Lower leg skin (tissue), 4 donors: ENCODE data around the gene FOXN1. TPM values are rescaled to one million over a fixed set of nuclear protein-coding genes. Genes with fewer than 3 reads are reported as not detected.
"Not testable (repeated sequence)": the region's sequence is repeated elsewhere in the genome, so short reads cannot be mapped to it uniquely, and the experiment has no call there.

Experiments
- DNase-seq, 2 donors: peaks; one replicate each; pipeline ENCODE4 v3.0.0-alpha.2; 2019; ENCODE audit warnings: low spot score in 2 of 2
- H3K4me3 ChIP-seq: fragments of 200-600 bp; sonication (generic); 2 replicates; pipeline ENCODE4 v1.5.1; 2017; ENCODE audit warnings: mild to moderate bottlenecking, low read depth; ENCODE audit not compliant: poor library complexity, severe bottlenecking
- CTCF ChIP-seq, 3 donors: fragments of 450-650 bp; IDR thresholded peaks; one replicate each; pipeline ENCODE4 v1.5.1; 2016; ENCODE audit warnings: antibody characterized with exemption in 3 of 3, mild to moderate bottlenecking in 3 of 3, moderate library complexity in 2 of 3
- POLR2A ChIP-seq, 2 donors: fragments of 450-650 bp; IDR thresholded peaks; one replicate each; pipeline ENCODE4 v1.6.1; 2016 to 2017; ENCODE audit warnings: antibody characterized with exemption in 2 of 2, mild to moderate bottlenecking in 1 of 2, moderate library complexity in 1 of 2
- WGBS, 2 donors: methylation state at CpG; one replicate each; pipeline ENCODE4 v1.1.5; 2018; 5-methylcytosine and 5-hydroxymethylcytosine counted together
- intact Hi-C: fragments of 100-400 bp; cut with DNase I; formaldehyde crosslinking; loops from one replicate; pipeline ENCODE4 v1.15.0; 2023; ENCODE audit warnings: low total_unique reads
- total RNA-seq, 4 donors: library from RNA; depleted of rRNA; stranded (reverse); fragments of >200 nt; gene quantifications; one replicate each; pipeline ENCODE4 v1.1.0, GENCODE V29; 2016

The FOXN1 gene
- total RNA-seq, 4 donors from 2014 or later = 28.9 to 65.0 (median 45.4) TPM

DNA sequence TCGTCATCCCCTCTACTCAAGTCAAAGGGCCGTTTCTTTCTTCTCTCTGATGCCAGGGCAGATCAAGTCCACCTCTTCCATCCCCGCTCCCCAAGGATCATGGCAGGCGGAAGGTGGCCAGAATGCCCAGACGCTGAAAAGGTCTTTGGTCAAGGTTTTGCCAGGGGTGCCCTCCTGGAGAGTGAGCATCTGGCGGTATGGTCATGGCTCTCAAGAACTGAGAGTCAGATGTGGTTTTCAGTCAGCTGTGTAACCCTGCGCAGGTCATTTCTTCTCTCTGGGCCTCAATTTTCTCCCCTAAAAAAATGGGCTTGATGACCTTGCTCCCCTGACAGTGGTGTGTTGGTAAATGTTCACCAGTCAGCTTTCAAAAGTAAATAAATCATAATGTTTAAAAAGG lies 12.4 kb downstream of the FOXN1 start:
- no peak for DNase-seq
- no peak for TF ChIP-seq POLR2A (IDR thresholded peaks at IDR 0.05)
- intact Hi-C loops = no loop called here
- WGBS, 2 donors = 85 to 86% methylated on average over 7 of the region's 7 CpGs
- no peak overlapping the region for H3K4me3 ChIP-seq

- TF ChIP-seq CTCF (IDR thresholded peaks at IDR 0.05) (no peak), POLR2A (IDR thresholded peaks at IDR 0.05) (no peak)
- WGBS, 2 donors = 70 to 74% methylated on average over 5 of the region's 5 CpGs
- intact Hi-C loops = no loop called here
These were observed 13.1 kb downstream of the FOXN1 start for GRCh38 chr17:28519236-28519635.

DNA sequence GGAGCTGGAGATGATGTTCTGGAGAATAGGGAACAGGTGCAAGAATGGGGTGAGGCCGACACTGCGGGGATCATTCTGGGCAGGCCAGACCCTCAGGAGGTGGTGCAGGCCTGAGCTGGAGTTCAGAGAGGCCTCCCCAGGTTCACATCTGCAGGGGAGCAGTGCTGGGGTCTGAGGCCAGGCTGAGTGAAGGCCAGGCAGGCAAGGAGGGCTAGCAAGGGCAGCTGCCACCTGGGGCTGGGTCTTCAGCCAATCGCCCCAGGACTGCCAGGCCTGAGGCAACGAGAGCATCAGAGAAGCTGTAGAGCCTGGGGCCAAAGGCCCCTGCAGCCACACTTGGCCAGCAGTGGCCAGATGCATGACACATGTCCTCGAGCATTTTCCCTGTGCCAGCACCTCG lies 14.5 kb downstream of the FOXN1 start:
- DNase-seq = no peak
- no peak overlapping the region for H3K4me3 ChIP-seq
- WGBS, 2 donors = 66 to 75% methylated on average over 5 to 6 of the region's 6 CpGs
- no peak for TF ChIP-seq POLR2A (IDR thresholded peaks at IDR 0.05)
- TF ChIP-seq CTCF (IDR thresholded peaks at IDR 0.05) = no peak
- intact Hi-C loops = no loop called here

More at GRCh38 chr17:28519236-28519635, 13.1 kb downstream of the FOXN1 start:
- no peak overlapping the region for H3K4me3 ChIP-seq
- no peak for DNase-seq

DNA sequence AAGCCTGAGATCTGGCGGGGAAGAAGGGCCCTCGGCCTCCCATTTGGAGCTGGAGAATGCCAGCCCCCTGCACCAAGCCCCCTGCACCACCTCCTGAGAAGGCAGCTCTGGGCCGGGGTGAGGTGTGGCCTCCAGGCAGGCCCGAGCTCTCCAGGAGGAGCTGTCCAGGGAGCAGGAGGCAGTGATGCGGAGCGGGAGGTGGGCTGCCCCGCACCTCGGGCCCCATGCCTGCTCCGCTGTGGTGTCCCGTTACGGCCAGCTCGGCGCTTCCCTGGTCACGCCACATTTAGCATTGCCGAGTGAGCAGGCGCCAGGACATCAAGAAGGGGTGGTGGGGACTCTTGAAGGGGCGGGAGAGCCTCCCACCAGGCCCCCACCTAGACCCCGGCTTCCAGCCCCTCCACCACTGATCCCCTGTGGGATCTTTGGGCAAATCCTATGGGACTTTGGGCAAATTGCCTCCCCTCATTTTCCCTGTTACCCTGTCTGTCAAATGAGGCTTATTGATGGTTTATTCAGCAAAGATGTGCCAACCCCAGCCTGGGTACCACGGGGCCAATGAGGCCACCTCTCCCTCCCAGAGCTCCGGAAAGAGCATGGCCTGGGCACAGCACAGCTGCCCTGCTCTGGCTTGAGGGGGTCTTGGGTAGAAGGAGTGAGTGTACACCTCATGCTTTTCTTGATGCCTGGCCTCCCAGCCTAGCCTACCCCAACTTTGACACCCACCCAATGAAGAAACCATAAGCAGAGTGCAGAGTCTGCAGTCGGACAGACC lies 15.3 kb downstream of the FOXN1 start:
- intact Hi-C loops = no loop called here
- DNase-seq = no peak
- WGBS, 2 donors = 64 to 65% methylated on average over 5 to 21 of the region's 21 CpGs
- TF ChIP-seq POLR2A (IDR thresholded peaks at IDR 0.05) (no peak), CTCF (IDR thresholded peaks at IDR 0.05) (no peak)
- H3K4me3 ChIP-seq = no peak overlapping the region

GRCh38 chr17:28522281-28522680 lies 16.1 kb downstream of the FOXN1 start:
- DNase-seq, H3K4me3 ChIP-seq, intact Hi-C loops: not testable (repeated sequence)
- 90 to 97% methylated on average over 4 of the region's 4 CpGs for WGBS, 2 donors

DNA sequence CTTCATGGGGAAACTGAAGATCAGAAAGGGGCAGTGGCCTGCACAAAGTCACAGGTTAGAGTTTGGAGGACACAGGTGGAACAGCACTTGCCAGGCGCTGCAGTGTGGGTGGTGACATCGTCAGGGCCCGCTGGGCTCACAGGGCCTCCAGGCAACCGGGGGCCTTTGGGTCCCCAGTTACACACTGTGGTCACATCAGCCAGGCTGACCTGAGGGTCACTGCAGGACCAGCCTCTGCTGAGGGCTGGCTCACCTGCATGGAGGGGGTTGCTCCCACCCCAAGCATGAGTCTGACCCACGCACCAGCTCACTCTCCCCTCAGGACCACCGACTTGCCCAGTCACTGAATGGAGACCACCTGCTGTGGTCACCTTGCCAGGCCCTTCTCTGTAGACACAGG lies 17.0 kb downstream of the FOXN1 start:
- intact Hi-C loops = no loop called here
- TF ChIP-seq POLR2A (IDR thresholded peaks at IDR 0.05) (no peak), CTCF (IDR thresholded peaks at IDR 0.05) (no peak)
- 83 to 97% methylated on average over 4 to 5 of the region's 6 CpGs for WGBS, 2 donors
- H3K4me3 ChIP-seq = no peak overlapping the region
- DNase-seq = no peak

DNA sequence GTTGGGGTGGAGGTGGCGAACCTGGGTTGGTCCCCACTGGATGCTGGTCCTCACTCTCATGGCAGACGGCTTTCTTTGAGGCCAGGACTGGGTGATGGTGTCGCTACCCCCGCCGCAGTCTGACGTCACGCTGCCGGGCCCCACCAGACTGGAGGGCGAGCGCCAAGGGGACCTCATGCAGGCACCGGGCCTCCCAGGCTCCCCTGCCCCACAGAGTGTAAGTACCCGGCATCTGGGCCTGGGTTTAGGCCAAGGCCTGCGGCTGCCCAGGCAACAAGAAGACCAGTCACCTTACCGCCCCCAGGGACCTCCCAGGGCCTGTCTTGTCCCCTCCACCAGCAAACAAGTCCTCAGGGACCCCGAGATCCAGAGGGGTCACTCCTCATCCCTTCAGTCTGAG lies 17.7 kb downstream of the FOXN1 start:
- intact Hi-C loops = no loop called here
- WGBS, 2 donors = 86 to 90% methylated on average over 6 to 15 of the region's 15 CpGs
- no peak for DNase-seq
- no peak for TF ChIP-seq CTCF (IDR thresholded peaks at IDR 0.05)
- TF ChIP-seq POLR2A (IDR thresholded peaks at IDR 0.05) = no peak
- H3K4me3 ChIP-seq = no peak overlapping the region
